Fibroblast of mammary gland (primary cell): ENCODE results near the gene CORO2B.
"Not testable (repeated sequence)": the region's sequence is repeated elsewhere in the genome, so short reads cannot be mapped to it uniquely, and the experiment has no call there.

Source experiments
- DNase-seq: peaks from one replicate; pipeline ENCODE4 v3.0.0-alpha.2; 2010; ENCODE audit warnings: low read depth
- H3K4me3 ChIP-seq: 2 replicates; pipeline ENCODE4 v1.5.1; 2011; ENCODE audit warnings: low read depth, mild to moderate bottlenecking, low read length, moderate library complexity; ENCODE audit not compliant: control insufficient read depth
- TF ChIP-seq, protein P1 (sequence below): conservative IDR thresholded peaks from 2 replicates; pipeline ENCODE4 v1.5.1; 2011; ENCODE audit warnings: low read depth, low read length, inconsistent platforms; ENCODE audit not compliant: control insufficient read depth, insufficient read depth

Gene CORO2B

DNA sequence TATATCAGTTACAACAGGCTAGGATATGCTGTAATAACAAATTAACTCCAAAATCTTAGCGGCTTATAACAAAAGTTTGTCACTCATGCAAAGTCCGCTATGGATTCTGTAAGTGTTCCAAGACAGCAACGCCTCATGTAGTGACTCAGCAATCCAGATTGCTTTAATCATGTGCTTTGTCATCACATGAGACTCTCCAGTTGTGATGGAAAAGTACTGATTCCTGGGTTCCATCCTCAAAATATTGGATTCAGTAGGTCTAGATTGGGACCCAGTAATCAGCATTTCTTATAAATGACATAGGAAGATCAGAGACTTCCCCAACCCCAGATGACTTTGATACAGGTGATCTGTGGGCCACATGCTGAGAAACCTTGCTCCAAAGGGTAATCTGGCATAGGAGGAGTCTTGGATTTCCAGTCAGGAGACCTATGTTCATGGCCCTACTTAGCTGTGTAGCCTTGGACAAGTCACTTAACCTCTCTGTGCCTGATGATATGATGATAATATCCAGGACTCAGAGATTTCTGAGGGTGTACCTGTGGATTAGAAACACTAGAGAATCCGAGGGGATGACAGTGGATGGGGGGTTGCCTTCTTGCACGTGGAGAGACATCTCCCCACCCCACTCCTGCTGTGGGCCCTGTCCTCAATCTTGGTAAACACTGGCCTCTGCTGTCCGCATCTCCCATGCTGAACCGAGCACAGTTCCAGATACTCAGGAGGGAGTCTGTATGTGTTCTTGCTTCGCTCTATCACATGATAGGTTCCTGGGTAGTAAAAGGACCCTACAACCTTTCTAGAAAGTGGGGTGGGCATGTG, 65.5 kb downstream of the CORO2B start:
- no peak overlapping the region for H3K4me3 ChIP-seq
- TF ChIP-seq, protein P1, sequence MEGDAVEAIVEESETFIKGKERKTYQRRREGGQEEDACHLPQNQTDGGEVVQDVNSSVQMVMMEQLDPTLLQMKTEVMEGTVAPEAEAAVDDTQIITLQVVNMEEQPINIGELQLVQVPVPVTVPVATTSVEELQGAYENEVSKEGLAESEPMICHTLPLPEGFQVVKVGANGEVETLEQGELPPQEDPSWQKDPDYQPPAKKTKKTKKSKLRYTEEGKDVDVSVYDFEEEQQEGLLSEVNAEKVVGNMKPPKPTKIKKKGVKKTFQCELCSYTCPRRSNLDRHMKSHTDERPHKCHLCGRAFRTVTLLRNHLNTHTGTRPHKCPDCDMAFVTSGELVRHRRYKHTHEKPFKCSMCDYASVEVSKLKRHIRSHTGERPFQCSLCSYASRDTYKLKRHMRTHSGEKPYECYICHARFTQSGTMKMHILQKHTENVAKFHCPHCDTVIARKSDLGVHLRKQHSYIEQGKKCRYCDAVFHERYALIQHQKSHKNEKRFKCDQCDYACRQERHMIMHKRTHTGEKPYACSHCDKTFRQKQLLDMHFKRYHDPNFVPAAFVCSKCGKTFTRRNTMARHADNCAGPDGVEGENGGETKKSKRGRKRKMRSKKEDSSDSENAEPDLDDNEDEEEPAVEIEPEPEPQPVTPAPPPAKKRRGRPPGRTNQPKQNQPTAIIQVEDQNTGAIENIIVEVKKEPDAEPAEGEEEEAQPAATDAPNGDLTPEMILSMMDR, result no peak
- DNase-seq, result peak; percentile 95

DNA sequence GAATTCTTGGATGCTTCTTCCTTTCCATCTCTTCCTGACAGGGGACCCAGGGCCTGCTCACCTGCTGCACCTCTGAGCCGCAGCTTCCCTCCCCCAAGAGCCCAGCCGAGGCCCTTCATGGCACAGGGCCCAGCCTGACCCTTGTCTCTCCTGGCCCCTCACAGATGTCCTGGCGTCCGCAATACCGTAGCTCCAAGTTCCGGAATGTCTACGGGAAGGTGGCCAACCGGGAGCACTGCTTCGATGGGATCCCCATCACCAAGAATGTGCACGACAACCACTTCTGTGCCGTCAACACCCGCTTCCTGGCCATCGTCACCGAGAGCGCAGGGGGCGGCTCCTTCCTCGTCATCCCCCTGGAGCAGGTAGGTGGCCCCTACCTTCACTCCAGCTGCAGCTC, 66.2 kb downstream of the CORO2B start:
- no peak overlapping the region for H3K4me3 ChIP-seq
- no peak for DNase-seq
- TF ChIP-seq, protein P1, result no peak

DNA sequence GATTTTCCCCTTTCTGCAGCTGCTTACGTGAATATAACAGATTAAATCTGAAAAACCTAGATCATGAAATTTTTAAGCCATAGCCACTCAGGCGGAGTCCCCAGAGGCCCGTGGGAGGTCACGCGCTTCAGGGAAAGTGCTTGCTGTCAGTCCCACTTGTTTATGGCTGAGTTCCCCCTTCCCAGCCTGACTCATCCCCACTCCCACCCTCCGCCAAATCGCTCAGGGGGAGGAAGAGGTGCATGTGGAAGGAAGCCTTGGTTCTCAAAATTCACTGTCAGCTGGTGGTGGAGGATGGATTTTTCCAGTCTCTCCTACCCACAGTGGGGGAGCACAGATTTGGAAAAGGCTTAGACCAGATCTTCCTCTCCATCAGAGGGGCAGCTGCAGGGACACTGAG, 67.4 kb downstream of the CORO2B start:
- DNase-seq, result no peak
- TF ChIP-seq, protein P1, result no peak
- H3K4me3 ChIP-seq, result no peak overlapping the region

DNA sequence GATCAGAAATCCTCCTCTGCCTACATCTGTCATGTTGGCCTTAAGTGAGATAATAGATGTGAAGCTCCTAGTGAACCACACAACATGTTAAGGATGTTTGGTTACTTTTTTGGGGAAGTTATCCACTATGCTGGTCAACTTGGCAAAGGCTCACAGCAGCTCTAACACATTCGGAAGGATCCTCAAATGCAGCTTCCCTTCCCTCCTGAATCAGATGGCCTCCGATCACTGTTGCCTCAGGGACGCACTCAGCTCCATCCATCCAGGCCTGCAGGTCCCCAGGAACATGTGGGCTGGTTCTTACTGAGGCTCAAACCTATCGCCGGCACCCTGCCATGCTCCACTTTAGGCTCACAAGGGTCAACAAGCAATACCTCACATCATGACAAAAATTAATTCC, 67.9 kb downstream of the CORO2B start:
- DNase-seq, result no peak
- TF ChIP-seq, protein P1, result no peak
- no peak overlapping the region for H3K4me3 ChIP-seq

DNA sequence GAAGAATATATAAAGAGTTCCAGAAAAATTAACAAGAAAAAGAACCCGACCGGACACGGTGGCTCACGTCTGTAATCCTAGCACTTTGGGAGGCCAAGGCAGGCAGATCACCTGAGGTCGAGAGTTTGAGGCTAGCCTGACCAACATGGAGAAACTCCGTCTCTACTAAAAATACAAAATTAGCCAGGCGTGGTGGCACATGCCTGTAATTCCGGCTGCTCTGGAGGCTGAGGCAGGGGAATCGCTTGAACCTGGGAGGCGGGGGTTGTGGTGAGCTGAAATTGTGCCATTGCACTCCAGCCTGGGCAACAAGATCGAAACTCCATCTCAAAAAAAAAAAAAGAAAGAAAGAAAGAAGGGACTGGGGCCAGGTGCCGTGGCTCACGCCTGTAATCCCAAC, 68.6 kb downstream of the CORO2B start:
- DNase-seq, H3K4me3 ChIP-seq: not testable (repeated sequence)

DNA sequence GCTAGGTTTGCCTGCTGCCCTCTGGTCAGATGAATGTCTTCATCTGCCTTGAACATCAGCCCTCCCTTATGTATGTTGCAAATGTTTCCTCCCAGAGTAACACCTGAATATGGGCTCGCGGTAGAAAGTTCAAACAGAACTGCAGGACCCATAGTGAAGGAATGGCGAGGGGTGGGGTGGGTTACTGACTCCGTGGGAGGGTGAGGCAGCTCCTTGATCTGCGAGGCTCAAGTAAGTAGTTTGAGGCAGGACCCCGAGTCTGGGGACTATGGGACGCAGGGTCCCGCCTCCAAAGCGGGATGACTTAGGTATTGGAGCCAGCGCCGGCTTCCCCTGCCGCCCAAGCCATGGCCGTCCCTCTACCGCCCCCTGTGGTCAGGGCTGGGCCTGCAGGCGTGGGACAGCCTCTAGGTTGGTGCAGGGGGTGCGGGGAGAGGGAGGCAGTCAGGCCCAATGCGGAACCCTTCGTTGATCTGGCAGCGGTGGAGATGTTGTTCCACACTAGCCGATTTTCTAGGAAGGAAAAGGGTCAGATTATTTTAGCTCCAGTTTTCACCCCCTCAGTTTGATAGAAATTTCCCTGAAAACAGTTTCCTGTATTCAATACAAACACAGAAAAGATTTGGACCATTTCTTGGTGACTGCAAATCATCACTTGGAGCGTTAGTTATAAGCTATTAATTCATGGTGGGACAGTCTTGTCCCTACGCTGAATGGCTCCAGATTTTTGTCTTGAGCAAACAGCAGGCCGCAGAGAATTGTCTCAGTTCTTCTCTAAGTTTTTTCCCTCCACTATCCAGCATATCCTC, 72.3 kb downstream of the CORO2B start:
- no peak for DNase-seq

More for the DNA sequence above, 72.3 kb downstream of the CORO2B start:
- TF ChIP-seq, protein P1, result peak; percentile 56
- H3K4me3 ChIP-seq, result no peak overlapping the region
